ENCODE data around the gene PIK3R3. TPM values are rescaled to one million over a fixed set of nuclear protein-coding genes. Genes with fewer than 3 reads are reported as not detected.

PIK3R3 gene
- polyA plus RNA-seq = 25.9 and 35.7 TPM in 2 replicates

DNA sequence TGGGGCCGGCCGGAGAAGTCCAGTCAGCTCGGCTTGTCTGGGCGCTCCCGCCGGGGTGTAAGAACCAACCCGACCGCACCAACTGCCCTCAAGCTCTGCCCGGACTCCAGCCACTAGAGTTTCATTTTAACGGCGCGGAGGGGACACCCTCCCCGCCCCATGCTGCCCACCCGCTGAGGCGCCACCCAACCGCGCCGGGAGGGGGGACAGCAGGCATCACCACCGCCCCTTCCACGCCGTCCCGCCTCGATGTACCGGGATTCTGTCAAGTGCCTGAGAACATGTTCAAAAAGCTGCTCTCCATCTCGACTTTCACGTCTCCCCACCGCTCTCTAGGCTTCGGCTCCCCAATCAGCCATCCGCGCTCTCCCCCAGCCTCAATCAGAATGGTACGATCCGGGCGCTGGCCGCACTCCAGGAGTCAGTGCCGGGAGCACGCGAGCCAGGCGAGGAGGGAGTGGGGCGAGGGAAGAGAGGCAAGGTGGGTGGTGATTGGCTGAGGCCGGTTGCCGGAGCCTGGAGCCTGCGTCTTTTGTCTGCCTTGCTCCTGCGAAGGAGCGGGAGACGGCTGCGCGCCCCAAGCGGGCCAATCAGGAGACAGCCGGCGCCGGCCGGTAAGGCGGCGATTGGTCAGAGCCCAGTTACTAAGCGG is at the start of gene PIK3R3:
PIK3R3 (minus strand) TSS at position 101 of the 652 bp plus-strand sequence. CDS start 677 bp downstream, outside the sequence.

DNA sequence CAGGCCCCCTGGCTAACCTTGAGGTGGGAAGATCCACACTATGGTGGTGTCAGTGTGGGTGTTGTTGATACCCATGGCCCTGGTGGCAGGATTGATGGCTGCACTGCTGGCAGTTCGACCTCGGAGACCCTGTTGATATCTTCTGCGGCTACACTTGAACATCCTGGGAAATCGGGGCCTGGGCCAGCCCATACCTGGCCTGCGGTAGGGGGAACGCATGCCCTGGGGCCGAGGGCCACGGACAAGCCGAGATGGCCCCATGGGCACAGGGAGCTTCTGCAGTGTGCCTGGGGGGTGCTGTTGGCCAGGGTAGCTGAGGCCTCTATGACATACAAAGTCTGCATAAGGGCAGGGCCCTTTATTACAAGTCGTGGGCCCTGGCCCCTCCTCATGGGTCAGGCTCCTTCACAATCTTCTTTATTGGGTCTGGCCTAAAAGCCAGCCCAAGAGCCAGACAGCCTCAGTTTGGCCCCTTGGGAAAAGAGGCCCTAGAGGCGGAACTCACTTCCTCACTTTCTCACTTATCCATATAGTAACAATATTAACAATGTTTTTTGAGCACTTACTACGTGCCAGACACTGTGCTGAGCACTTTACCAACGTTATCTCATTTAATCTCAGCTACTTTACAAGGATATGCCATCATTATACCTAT is 43.9 kb upstream of the PIK3R3 start, which contains the start of gene P3R3URF:
P3R3URF (minus strand) TSS at position 278 of the 655 bp plus-strand sequence; CDS start at position 261, 17 bp downstream.

DNA sequence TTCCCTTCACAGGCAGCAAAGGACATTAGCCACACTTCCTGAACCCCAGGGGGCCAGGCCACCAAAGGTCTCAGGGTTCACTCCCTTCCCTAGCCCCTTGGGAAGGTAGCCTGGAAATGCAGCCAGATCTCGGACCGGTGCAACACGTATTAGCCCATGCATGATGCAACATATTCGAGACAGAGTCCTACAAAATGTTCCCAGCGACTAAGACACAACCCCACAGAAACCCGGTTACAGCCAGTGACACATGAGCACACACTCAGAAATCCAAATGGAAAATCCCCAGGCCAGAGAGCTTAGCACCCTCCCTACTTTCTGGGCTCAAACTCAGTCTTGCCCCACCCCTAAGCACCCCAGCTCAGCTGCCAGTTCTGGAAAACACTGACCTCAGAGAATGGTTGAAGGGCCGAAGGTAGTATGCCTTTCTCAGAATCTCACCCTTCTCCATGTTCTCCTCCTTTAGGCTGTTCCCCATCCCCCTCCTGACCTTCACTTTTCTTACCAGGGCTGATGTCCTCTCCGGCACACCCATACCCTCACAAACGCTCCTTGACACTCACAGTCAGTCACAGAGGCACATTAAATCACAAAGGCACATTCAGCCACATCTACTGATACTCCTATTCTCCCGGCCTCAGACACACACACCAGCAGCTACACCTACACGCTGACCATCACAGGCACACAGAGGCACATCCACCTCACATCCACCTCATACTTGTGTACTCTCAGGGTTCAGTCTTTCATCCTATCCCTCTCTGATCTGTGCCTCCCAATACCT is 42.2 kb upstream of the PIK3R3 start, which contains the start of gene TSPAN1:
TSPAN1 (plus strand) TSS at position 640 of the 784 bp plus-strand sequence. CDS start 6,021 bp downstream, outside the sequence.

Other genes with a start within 250 kb of the PIK3R3 start
- 0.78 TPM in 1 of 2 replicates, not detected in the other for gene TSPAN1, start 42.5 kb upstream of the PIK3R3 start, polyA plus RNA-seq
- gene P3R3URF, start 43.9 kb upstream of the PIK3R3 start, polyA plus RNA-seq = not detected in 2 replicates
- gene POMGNT1, start 65.8 kb upstream of the PIK3R3 start, polyA plus RNA-seq = 32.9 and 62.7 TPM in 2 replicates
- 0.29 TPM in 1 of 2 replicates, not detected in the other for gene LURAP1, start 70.7 kb upstream of the PIK3R3 start, polyA plus RNA-seq
- gene RAD54L, start 115.1 kb upstream of the PIK3R3 start, polyA plus RNA-seq = not detected in 2 replicates
- gene LRRC41, start 171.0 kb upstream of the PIK3R3 start, polyA plus RNA-seq = 12.9 and 13.7 TPM in 2 replicates
- 2,548 and 2,787 TPM in 2 replicates for gene UQCRH, start 171.1 kb upstream of the PIK3R3 start, polyA plus RNA-seq
- 5.8 and 6.8 TPM in 2 replicates for gene NSUN4, start 208.2 kb upstream of the PIK3R3 start, polyA plus RNA-seq

All from Purkinje cell (primary cell).